ENCODE results near the gene HCFC1. TPM values are rescaled to one million over a fixed set of nuclear protein-coding genes. Genes with fewer than 3 reads are reported as not detected.

HCFC1 gene
- total RNA-seq, 1 donor from 2014 or later: 48.4 TPM

DNA sequence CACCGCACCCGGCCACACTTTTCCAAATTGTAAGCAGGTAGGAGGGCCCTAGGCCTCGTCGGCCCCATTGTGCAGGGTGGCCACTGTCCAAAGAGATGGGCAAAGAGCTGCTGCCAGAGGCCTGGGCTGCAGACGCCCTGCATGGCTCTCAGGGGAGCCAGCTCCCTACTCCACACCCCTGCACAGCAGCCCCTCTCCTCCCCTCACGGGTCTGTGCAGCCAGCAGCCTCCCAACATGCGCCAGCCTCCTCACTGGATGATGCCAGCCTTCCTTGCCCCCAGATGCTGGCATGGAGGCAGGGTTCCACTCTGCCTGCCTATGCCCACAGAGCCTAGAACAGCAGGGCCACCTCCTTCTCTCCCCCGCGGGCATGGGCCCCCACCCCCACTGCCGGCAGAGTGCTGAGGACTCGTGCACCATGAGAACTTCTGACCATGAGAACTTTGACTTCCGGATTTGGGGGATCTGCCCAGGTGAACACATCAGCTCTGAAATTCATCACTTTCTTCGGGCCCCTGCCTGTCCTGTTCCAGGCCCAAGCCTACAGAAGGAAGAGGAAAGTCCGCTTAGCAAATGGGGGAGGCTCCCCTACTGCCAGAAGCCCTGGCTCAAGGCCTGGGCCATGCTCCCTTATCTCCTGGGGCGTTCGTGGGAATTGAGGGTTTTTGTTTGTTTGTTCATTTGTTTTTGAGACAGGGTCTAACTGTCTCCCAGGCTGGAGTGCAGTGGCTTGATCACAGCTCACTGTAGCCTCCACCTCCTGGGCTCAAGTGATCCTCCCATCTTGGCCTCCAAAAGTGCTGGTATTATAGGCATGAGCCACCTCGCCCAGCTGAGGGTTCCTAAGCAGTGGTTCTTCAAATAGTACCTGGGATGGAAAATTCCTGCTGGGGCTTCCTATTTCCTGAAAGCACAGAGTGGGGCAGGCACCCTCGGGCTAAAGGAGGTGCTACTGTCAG is 40.0 kb upstream of the HCFC1 start:
- TF ChIP-seq, protein P1, sequence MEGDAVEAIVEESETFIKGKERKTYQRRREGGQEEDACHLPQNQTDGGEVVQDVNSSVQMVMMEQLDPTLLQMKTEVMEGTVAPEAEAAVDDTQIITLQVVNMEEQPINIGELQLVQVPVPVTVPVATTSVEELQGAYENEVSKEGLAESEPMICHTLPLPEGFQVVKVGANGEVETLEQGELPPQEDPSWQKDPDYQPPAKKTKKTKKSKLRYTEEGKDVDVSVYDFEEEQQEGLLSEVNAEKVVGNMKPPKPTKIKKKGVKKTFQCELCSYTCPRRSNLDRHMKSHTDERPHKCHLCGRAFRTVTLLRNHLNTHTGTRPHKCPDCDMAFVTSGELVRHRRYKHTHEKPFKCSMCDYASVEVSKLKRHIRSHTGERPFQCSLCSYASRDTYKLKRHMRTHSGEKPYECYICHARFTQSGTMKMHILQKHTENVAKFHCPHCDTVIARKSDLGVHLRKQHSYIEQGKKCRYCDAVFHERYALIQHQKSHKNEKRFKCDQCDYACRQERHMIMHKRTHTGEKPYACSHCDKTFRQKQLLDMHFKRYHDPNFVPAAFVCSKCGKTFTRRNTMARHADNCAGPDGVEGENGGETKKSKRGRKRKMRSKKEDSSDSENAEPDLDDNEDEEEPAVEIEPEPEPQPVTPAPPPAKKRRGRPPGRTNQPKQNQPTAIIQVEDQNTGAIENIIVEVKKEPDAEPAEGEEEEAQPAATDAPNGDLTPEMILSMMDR (IDR thresholded peaks at IDR 0.05): no peak
- no peaks in the 10 kb centered on the region for H3K27me3 ChIP-seq (ENCODE audit: low read depth)
- H3K27ac ChIP-seq: peak overlapping the region; percentile 69
- no peak overlapping the region for H3K4me3 ChIP-seq
- H3K4me1 ChIP-seq: peaks cover 14% of the 10 kb centered on the region
- H3K9me3 ChIP-seq: no peaks in the 10 kb centered on the region
- DNase-seq (no peak), ATAC-seq (no peak)
- peaks cover 15% of the 10 kb centered on the region for H3K36me3 ChIP-seq
- intact Hi-C loops (cut with DNase I): no loop called here

DNA sequence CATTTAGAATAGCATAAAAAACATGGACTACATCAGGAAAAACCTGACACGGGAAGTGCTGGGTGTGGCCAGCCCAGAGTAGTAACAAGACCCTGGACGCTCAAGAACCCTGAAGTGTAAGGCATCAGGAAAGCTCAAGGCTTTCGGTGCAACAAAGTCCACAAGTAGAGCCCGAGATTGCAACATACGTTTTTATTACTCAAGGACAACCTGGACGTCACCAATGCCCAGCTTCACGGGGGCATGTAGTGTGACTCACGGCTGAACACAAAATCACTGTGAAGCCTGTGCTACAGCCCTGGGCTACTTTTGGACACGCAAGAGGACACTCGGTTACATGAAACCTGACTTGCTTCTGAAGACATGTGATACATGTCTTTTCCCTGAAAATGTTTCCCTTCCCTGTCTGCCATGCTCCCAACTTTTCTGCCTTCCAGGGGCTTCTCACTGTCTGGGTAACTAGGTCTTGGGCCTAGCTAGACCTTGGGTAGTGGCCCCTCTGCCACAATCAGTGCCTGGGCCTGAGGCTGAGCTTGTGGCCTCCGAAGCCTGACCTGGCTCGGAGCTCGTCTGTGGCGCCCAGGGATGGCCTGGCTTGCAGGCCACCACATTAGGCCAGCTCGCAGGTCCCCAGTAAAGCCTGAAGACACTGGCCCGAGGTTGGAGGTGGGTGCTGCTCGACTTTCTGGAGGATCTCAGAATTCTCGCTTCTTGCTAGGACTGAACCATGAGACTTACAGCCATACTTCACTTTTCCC is 38.9 kb upstream of the HCFC1 start:
- TF ChIP-seq, protein P1 (IDR thresholded peaks at IDR 0.05): no peak
- Histone ChIP-seq H3K27me3 (ENCODE audit: low read depth) (no peaks in the 10 kb centered on the region), H3K4me1 (peaks cover 14% of the 10 kb centered on the region), H3K27ac (peak overlapping the region; percentile 69), H3K36me3 (peaks cover 4% of the 10 kb centered on the region), H3K9me3 (no peaks in the 10 kb centered on the region), H3K4me3 (no peak overlapping the region)
- DNase-seq: peak; percentile 56
- intact Hi-C loops (cut with DNase I): no loop called here
- peak; percentile 73 to 84 for ATAC-seq

DNA sequence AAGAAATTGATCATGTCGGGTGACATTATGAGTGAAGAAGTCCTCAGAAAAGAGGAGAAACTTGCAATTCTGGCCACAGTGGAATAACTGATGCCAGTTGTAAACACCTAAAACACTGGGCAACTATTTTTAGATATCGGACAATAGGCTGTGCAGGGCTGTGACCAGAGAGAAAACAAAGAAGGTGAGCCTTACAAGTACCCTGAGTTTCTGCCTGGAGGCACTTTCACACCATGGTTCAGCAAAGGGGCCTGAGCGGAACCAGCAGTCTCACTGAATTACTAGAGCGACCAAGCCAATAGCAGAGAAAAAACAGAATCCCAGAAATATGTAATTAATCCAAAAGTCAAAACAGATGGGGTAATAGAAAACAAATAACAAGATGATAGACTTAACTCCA is 36.9 kb upstream of the HCFC1 start:
- no peaks in the 10 kb centered on the region for H3K27me3 ChIP-seq (ENCODE audit: low read depth)

DNA sequence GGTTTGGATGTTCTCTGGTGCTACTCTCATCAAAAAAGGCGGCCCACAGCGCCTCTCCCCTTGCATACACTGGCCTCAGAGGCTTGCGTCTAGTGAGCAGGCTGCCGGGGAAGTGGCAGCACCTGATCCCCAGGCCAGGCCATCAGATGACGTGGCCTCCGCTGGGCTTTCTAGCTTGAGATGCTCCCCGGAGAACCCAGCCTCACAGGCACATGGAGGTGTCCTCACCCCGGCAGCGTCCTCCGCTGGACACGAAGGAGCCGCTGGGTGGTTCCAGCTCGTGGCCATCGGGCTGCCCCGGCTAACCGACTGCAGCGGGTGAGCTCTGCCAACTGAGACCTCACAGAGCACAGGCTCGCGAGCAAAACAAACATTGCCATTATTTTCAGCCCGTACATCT is 35.3 kb upstream of the HCFC1 start:
- H3K27me3 ChIP-seq (ENCODE audit: low read depth): no peaks in the 10 kb centered on the region
- H3K36me3 ChIP-seq: no peaks in the 10 kb centered on the region
- ATAC-seq (no peak), DNase-seq (no peak)
- TF ChIP-seq, protein P1 (IDR thresholded peaks at IDR 0.05): no peak
- H3K9me3 ChIP-seq: no peaks in the 10 kb centered on the region
- no peaks in the 10 kb centered on the region for H3K4me1 ChIP-seq
- intact Hi-C loops (cut with DNase I): no loop called here
- H3K4me3 ChIP-seq: no peak overlapping the region
- H3K27ac ChIP-seq: no peak overlapping the region

More for the DNA sequence above, 36.9 kb upstream of the HCFC1 start:
- no peaks in the 10 kb centered on the region for H3K36me3 ChIP-seq
- peaks cover 9% of the 10 kb centered on the region for H3K4me1 ChIP-seq
- no peak overlapping the region for H3K4me3 ChIP-seq
- no peak overlapping the region for H3K27ac ChIP-seq
- no peak for DNase-seq
- H3K9me3 ChIP-seq: no peaks in the 10 kb centered on the region
- TF ChIP-seq, protein P1 (IDR thresholded peaks at IDR 0.05): no peak
- intact Hi-C loops (cut with DNase I): no loop called here
- ATAC-seq: no peak

DNA sequence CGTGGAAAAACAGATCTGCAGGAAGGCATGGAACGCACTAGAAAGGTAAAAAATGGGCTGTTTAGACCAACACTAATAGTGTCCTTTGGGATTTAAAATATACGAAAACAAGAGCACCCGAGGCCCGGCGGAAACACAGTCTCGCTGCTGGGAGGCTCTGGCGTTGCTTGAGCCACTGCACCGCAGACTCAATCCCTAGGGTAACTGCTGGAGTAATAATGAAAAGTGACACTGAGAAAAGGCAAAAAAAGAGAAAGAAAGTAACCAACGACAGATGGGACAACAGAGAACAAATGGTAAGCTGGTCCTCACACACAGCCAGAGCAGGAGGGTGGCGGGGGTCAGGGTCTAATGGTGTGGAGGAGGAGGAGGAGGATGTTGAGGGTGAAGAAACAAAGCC is 32.7 kb upstream of the HCFC1 start:
- H3K27ac ChIP-seq: no peak overlapping the region
- H3K9me3 ChIP-seq: no peaks in the 10 kb centered on the region
- intact Hi-C loops (cut with DNase I): no loop called here
- no peak overlapping the region for H3K4me3 ChIP-seq
- no peaks in the 10 kb centered on the region for H3K27me3 ChIP-seq (ENCODE audit: low read depth)
- ATAC-seq (no peak), DNase-seq (no peak)
- no peaks in the 10 kb centered on the region for H3K4me1 ChIP-seq
- H3K36me3 ChIP-seq: no peaks in the 10 kb centered on the region
- TF ChIP-seq, protein P1 (IDR thresholded peaks at IDR 0.05): no peak

Measured in lower lobe of right lung (tissue), 2 donors.